ENCODE results near the gene PQBP1.
"Not testable (repeated sequence)": the region's sequence is repeated elsewhere in the genome, so short reads cannot be mapped to it uniquely, and the experiment has no call there.

The PQBP1 gene

GRCh38 chrX:48883729-48884128, 14.0 kb upstream of the PQBP1 start:
- Histone ChIP-seq H3K27me3 (ENCODE audit: insufficient read depth, low read length, poor library complexity, severe bottlenecking) (no peaks in the 10 kb centered on the region), H4K20me1 (ENCODE audit: insufficient read depth, low read length, poor library complexity, severe bottlenecking) (no peaks in the 10 kb centered on the region), H3K4me3 (ENCODE audit: low read length, poor library complexity, severe bottlenecking) (no peak overlapping the region), H3K4me2 (ENCODE audit: low read depth, low read length, poor library complexity, severe bottlenecking) (no peak overlapping the region), H3K79me2 (ENCODE audit: insufficient read depth, low read length) (no peaks in the 10 kb centered on the region), H3K9me3 (ENCODE audit: insufficient read depth, low read depth, low read length) (no peaks in the 10 kb centered on the region), H3F3A (ENCODE audit: low read depth) (no peaks in the 10 kb centered on the region), H3K4me1 (ENCODE audit: insufficient read depth, low read length, poor library complexity, severe bottlenecking) (no peaks in the 10 kb centered on the region), H3K36me3 (ENCODE audit: insufficient read depth, low read length) (no peaks in the 10 kb centered on the region), H2AFZ (ENCODE audit: low read length) (no peak overlapping the region), H3K9me2 (replicated peaks; ENCODE audit: low read depth, low read length) (no peaks in the 10 kb centered on the region), H3K9ac (ENCODE audit: low read depth, low read length, poor library complexity, severe bottlenecking) (no peak overlapping the region)
- TF ChIP-seq CTCF (conservative IDR thresholded peaks at IDR 0.05; ENCODE audit: low read length) (no peak), EZH2phosphoT487 (IDR thresholded peaks at IDR 0.05; ENCODE audit: borderline replicate concordance) (no peak)

- H3K4me2 ChIP-seq (ENCODE audit: low read depth, low read length, poor library complexity, severe bottlenecking); H3K9me3 ChIP-seq (ENCODE audit: insufficient read depth, low read depth, low read length); H2AFZ ChIP-seq (ENCODE audit: low read length); H3F3A ChIP-seq (ENCODE audit: low read depth); H3K27me3 ChIP-seq (ENCODE audit: insufficient read depth, low read length, poor library complexity, severe bottlenecking); H3K4me3 ChIP-seq (ENCODE audit: low read length, poor library complexity, severe bottlenecking); H3K9me2 ChIP-seq (replicated peaks; ENCODE audit: low read depth, low read length); H3K4me1 ChIP-seq (ENCODE audit: insufficient read depth, low read length, poor library complexity, severe bottlenecking); H3K79me2 ChIP-seq (ENCODE audit: insufficient read depth, low read length); H4K20me1 ChIP-seq (ENCODE audit: insufficient read depth, low read length, poor library complexity, severe bottlenecking); H3K9ac ChIP-seq (ENCODE audit: low read depth, low read length, poor library complexity, severe bottlenecking); H3K36me3 ChIP-seq (ENCODE audit: insufficient read depth, low read length): not testable (repeated sequence)
Measured at GRCh38 chrX:48886586-48886985, 11.1 kb upstream of the PQBP1 start.

- no peaks in the 10 kb centered on the region for H3K27me3 ChIP-seq (ENCODE audit: insufficient read depth, low read length, poor library complexity, severe bottlenecking)
- H2AFZ ChIP-seq (ENCODE audit: low read length), result no peak overlapping the region
- H3K4me3 ChIP-seq (ENCODE audit: low read length, poor library complexity, severe bottlenecking), result no peak overlapping the region
- H3K79me2 ChIP-seq (ENCODE audit: insufficient read depth, low read length), result peaks cover 10% of the 10 kb centered on the region; the same call in 1 of the 2 replicates
- H3K9ac ChIP-seq (ENCODE audit: low read depth, low read length, poor library complexity, severe bottlenecking), result no peak overlapping the region
- H3F3A ChIP-seq (ENCODE audit: low read depth), result no peaks in the 10 kb centered on the region
- H3K4me1 ChIP-seq (ENCODE audit: insufficient read depth, low read length, poor library complexity, severe bottlenecking), result no peaks in the 10 kb centered on the region
- TF ChIP-seq EZH2phosphoT487 (IDR thresholded peaks at IDR 0.05; ENCODE audit: borderline replicate concordance), result no peak
- peaks cover 4% of the 10 kb centered on the region for H4K20me1 ChIP-seq (ENCODE audit: insufficient read depth, low read length, poor library complexity, severe bottlenecking)
- H3K9me2 ChIP-seq (replicated peaks; ENCODE audit: low read depth, low read length), result no peaks in the 10 kb centered on the region
- no peaks in the 10 kb centered on the region for H3K9me3 ChIP-seq (ENCODE audit: insufficient read depth, low read depth, low read length)
- H3K4me2 ChIP-seq (ENCODE audit: low read depth, low read length, poor library complexity, severe bottlenecking), result no peak overlapping the region
- no peaks in the 10 kb centered on the region for H3K36me3 ChIP-seq (ENCODE audit: insufficient read depth, low read length)
Measured at GRCh38 chrX:48890296-48890925, 7.3 kb upstream of the PQBP1 start.

- H3F3A ChIP-seq (ENCODE audit: low read depth), result no peaks in the 10 kb centered on the region
- no peaks in the 10 kb centered on the region for H3K4me1 ChIP-seq (ENCODE audit: insufficient read depth, low read length, poor library complexity, severe bottlenecking)
- no peaks in the 10 kb centered on the region for H3K9me3 ChIP-seq (ENCODE audit: insufficient read depth, low read depth, low read length)
- H3K9me2 ChIP-seq (replicated peaks; ENCODE audit: low read depth, low read length), result no peaks in the 10 kb centered on the region
- TF ChIP-seq EZH2phosphoT487 (IDR thresholded peaks at IDR 0.05; ENCODE audit: borderline replicate concordance) (no peak), CTCF (conservative IDR thresholded peaks at IDR 0.05; ENCODE audit: low read length) (no peak)
- H2AFZ ChIP-seq (ENCODE audit: low read length), result no peak overlapping the region
- H3K79me2 ChIP-seq (ENCODE audit: insufficient read depth, low read length), result peaks cover 15% of the 10 kb centered on the region; the same call in 1 of the 2 replicates
- peak overlapping the region; percentile 76 for H3K4me2 ChIP-seq (ENCODE audit: low read depth, low read length, poor library complexity, severe bottlenecking)
- H3K9ac ChIP-seq (ENCODE audit: low read depth, low read length, poor library complexity, severe bottlenecking), result no peak overlapping the region
- no peaks in the 10 kb centered on the region for H3K27me3 ChIP-seq (ENCODE audit: insufficient read depth, low read length, poor library complexity, severe bottlenecking)
- peaks cover 5% of the 10 kb centered on the region for H4K20me1 ChIP-seq (ENCODE audit: insufficient read depth, low read length, poor library complexity, severe bottlenecking)
- H3K36me3 ChIP-seq (ENCODE audit: insufficient read depth, low read length), result no peaks in the 10 kb centered on the region
- H3K4me3 ChIP-seq (ENCODE audit: low read length, poor library complexity, severe bottlenecking), result peak overlapping the region; percentile 67
Measured at GRCh38 chrX:48890934-48891401, 6.8 kb upstream of the PQBP1 start.

Measured in Loucy (cell line).